Ovary (tissue), 3 donors: Measurements from ENCODE around the gene SH2D4B.

ENCODE experiments used
- CTCF ChIP-seq, 3 donors: fragments of 450-650 bp in 2 of 3; fragments of 200-600 bp in 1 of 3; IDR thresholded peaks; one replicate each; pipeline versions ENCODE4 v1.5.1 to v1.8.0; 2016 to 2022; ENCODE audit warnings: antibody characterized with exemption in 3 of 3, mild to moderate bottlenecking in 1 of 3
- POLR2A ChIP-seq: fragments of 450-650 bp; IDR thresholded peaks from one replicate; pipeline ENCODE4 v1.6.1; 2017; ENCODE audit warnings: antibody characterized with exemption, mild to moderate bottlenecking, moderate library complexity
- donor health status: DM: no; HTN: no; CAD: no.

DNA sequence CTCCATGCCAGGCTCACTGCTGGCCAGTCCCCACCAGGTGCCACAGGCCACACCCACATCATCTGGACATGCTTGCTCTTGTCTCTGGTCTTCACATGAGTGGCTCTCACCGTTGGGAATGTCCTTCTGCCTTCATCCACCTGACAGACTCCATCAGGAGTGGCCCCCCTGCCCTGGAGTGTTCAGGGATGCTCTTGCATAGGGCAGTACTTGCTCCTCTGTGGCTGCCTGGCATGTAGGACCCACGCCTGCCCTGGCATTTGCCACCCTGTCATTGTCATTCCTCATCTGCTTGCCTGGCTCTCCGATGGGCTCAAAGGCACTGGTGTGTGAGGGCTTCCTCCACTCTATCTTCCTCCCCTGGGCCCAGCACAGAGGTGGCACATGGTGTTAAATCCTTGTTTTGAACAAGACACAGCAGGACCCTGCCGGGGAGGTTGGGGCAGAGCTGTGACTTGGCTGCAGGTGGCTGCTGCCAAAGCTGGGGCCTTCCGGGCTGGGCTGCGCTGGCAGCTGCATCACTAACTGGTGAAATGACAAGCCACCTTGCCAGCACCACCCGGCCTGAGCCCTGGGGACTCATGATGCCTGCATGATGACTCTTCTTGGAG is 1.8 kb downstream of the SH2D4B start:
- no peak for TF ChIP-seq CTCF (IDR thresholded peaks at IDR 0.05)
- no peak for TF ChIP-seq POLR2A
